GM23248 (cell line): ENCODE measurements around the gene SEC31A.

ENCODE experiments used
- EZH2 ChIP-seq: fragments of 200-600 bp; sonication (generic); IDR thresholded peaks from 2 replicates; pipeline ENCODE4 v1.6.1; 2018; ENCODE audit warnings: antibody characterized with exemption, mild to moderate bottlenecking; ENCODE audit not compliant: insufficient read depth, poor library complexity, severe bottlenecking
- EZH2phosphoT487 ChIP-seq: fragments of 200-600 bp; sonication (generic); IDR thresholded peaks from 2 replicates; pipeline ENCODE4 v1.6.1; 2018; ENCODE audit warnings: antibody characterized with exemption, moderate library complexity, mild to moderate bottlenecking, low read depth; ENCODE audit not compliant: insufficient read depth

GRCh38 chr4:82786828-82787227 lies 104.1 kb downstream of the SEC31A start:
- TF ChIP-seq EZH2 (no peak), EZH2phosphoT487 (no peak)
